Thyroid gland (tissue), 4 donors: ENCODE data around the gene ATP6V1G1.

Source experiments
- POLR2A ChIP-seq, 2 donors: fragments of 450-650 bp; IDR thresholded peaks; one replicate each; pipeline ENCODE4 v1.6.1; 2017; ENCODE audit warnings: antibody characterized with exemption in 2 of 2, mild to moderate bottlenecking in 2 of 2, moderate library complexity in 1 of 2
- TF ChIP-seq, protein P1 (sequence below), 6 experiments: fragments of 200-600 bp in 3 of 6; fragments of 450-650 bp in 3 of 6; sonication (generic) in 3 of 6; IDR thresholded peaks; one replicate each; pipeline ENCODE4 v1.5.1; 2016 to 2019; ENCODE audit warnings: antibody characterized with exemption in 6 of 6, mild to moderate bottlenecking in 2 of 6, inconsistent platforms in 1 of 6, moderate library complexity in 1 of 6

DNA sequence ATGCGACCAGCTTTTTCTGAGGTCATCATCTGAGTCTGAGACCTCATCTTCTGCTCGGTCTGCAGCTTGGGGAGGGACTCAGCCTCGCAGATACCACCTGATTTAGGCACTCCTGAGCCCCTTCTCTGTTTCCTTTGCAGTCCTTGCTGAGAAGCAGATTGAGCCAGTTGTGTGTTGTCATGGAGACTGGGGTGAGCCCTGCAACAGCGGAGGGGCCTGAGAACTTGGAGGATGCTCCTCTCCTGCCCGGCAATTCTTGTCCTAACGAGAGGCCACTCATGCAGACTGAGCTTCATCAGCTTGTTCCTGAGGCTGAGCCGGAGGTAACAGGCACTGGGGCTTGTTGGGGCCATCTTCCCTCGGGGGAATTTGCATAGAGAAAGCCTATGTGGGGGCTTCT is 50.8 kb downstream of the ATP6V1G1 start:
- TF ChIP-seq, protein P1, sequence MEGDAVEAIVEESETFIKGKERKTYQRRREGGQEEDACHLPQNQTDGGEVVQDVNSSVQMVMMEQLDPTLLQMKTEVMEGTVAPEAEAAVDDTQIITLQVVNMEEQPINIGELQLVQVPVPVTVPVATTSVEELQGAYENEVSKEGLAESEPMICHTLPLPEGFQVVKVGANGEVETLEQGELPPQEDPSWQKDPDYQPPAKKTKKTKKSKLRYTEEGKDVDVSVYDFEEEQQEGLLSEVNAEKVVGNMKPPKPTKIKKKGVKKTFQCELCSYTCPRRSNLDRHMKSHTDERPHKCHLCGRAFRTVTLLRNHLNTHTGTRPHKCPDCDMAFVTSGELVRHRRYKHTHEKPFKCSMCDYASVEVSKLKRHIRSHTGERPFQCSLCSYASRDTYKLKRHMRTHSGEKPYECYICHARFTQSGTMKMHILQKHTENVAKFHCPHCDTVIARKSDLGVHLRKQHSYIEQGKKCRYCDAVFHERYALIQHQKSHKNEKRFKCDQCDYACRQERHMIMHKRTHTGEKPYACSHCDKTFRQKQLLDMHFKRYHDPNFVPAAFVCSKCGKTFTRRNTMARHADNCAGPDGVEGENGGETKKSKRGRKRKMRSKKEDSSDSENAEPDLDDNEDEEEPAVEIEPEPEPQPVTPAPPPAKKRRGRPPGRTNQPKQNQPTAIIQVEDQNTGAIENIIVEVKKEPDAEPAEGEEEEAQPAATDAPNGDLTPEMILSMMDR (IDR thresholded peaks at IDR 0.05) = no peak
- no peak for TF ChIP-seq POLR2A (IDR thresholded peaks at IDR 0.05)
